DOHH2 (cell line): ENCODE data around the gene CACNG5.

Experiments used
- H3F3A ChIP-seq: fragments of 200-600 bp; sonication (generic), shearing (Covaris generic); 2 replicates; pipeline ENCODE4 v1.6.0; 2016; ENCODE audit warnings: antibody characterized with exemption, mild to moderate bottlenecking; ENCODE audit not compliant: control insufficient read depth, insufficient read depth
- H3K27ac ChIP-seq: fragments of 200-600 bp; sonication (generic); 2 replicates; pipeline ENCODE4 v1.5.1; 2014; ENCODE audit warnings: low read depth, mild to moderate bottlenecking, low read length, moderate library complexity
- H3K27me3 ChIP-seq: fragments of 200-600 bp; sonication (generic); 2 replicates; pipeline ENCODE4 v1.6.1; 2014; ENCODE audit warnings: mild to moderate bottlenecking, low read length, mixed read lengths; ENCODE audit not compliant: control insufficient read depth
- H3K36me3 ChIP-seq: fragments of 200-600 bp; sonication (generic); 2 replicates; pipeline ENCODE4 v1.6.1; 2014; ENCODE audit warnings: mild to moderate bottlenecking, low read length, moderate library complexity, mixed read lengths; ENCODE audit not compliant: control insufficient read depth
- H3K4me1 ChIP-seq: fragments of 200-600 bp; sonication (generic); 2 replicates; pipeline ENCODE4 v1.6.1; 2014; ENCODE audit warnings: mild to moderate bottlenecking, low read length, mixed read lengths; ENCODE audit not compliant: control insufficient read depth
- H3K4me2 ChIP-seq: fragments of 200-600 bp; sonication (generic); 2 replicates; pipeline ENCODE4 v1.6.0; 2014; ENCODE audit warnings: mild to moderate bottlenecking, low read length, moderate library complexity
- H3K4me3 ChIP-seq: fragments of 200-600 bp; sonication (generic); 2 replicates; pipeline ENCODE4 v1.5.1; 2014; ENCODE audit warnings: mild to moderate bottlenecking, low read length, mixed read lengths
- H3K79me2 ChIP-seq: fragments of 200-600 bp; sonication (generic); 2 replicates; pipeline ENCODE4 v1.6.1; 2014; ENCODE audit warnings: mild to moderate bottlenecking, low read length, mixed read lengths; ENCODE audit not compliant: control insufficient read depth
- H3K9me2 ChIP-seq: fragments of 200-600 bp; sonication (generic); replicated peaks from 2 replicates; pipeline ENCODE4 v1.6.1; 2014; ENCODE audit warnings: mild to moderate bottlenecking, low read length, mixed read lengths; ENCODE audit not compliant: control insufficient read depth
- H3K9me3 ChIP-seq: fragments of 200-600 bp; sonication (generic); 2 replicates; pipeline ENCODE4 v1.6.1; 2014; ENCODE audit warnings: antibody characterized with exemption, low read length, mixed read lengths; ENCODE audit not compliant: control insufficient read depth, insufficient read depth
- H4K20me1 ChIP-seq: fragments of 200-600 bp; sonication (generic); 2 replicates; pipeline ENCODE4 v1.6.0; 2014; ENCODE audit warnings: low read depth, mild to moderate bottlenecking, antibody characterized with exemption, low read length, moderate library complexity; ENCODE audit not compliant: control insufficient read depth, insufficient read depth
- CTCF ChIP-seq: fragments of 200-600 bp; sonication (generic); IDR thresholded peaks from one replicate; pipeline ENCODE4 v1.5.1; 2014; ENCODE audit warnings: antibody characterized with exemption, mild to moderate bottlenecking, low read depth, low read length; ENCODE audit not compliant: poor library complexity, severe bottlenecking
- EZH2phosphoT487 ChIP-seq: fragments of 200-600 bp; sonication (generic); IDR thresholded peaks from 2 replicates; pipeline ENCODE4 v1.6.1; 2017; ENCODE audit warnings: borderline replicate concordance, mild to moderate bottlenecking, antibody characterized with exemption, low read length, moderate library complexity, mixed read lengths

Gene CACNG5

GRCh38 chr17:66904760-66905624 lies 70.1 kb downstream of the CACNG5 start:
- no peaks in the 10 kb centered on the region for H3K9me3 ChIP-seq
- no peak for TF ChIP-seq EZH2phosphoT487
- TF ChIP-seq CTCF, result no peak
- H3K36me3 ChIP-seq, result no peaks in the 10 kb centered on the region
- no peaks in the 10 kb centered on the region for H3K79me2 ChIP-seq
- H4K20me1 ChIP-seq, result no peaks in the 10 kb centered on the region
- H3K4me3 ChIP-seq, result no peak overlapping the region
- peaks cover 14% of the 10 kb centered on the region for H3K4me1 ChIP-seq
- no peaks in the 10 kb centered on the region for H3K9me2 ChIP-seq
- no peak overlapping the region for H3K27ac ChIP-seq
- H3K4me2 ChIP-seq, result no peak overlapping the region
- no peaks in the 10 kb centered on the region for H3K27me3 ChIP-seq
- no peaks in the 10 kb centered on the region for H3F3A ChIP-seq

- Histone ChIP-seq H3K4me3 (peak overlapping the region; percentile 15; the same call in 1 of the 2 replicates), H3K9me3 (no peaks in the 10 kb centered on the region), H3K79me2 (no peaks in the 10 kb centered on the region), H4K20me1 (no peaks in the 10 kb centered on the region), H3K9me2 (no peaks in the 10 kb centered on the region), H3K4me1 (peaks cover 14% of the 10 kb centered on the region), H3K27ac (no peak overlapping the region), H3K4me2 (peak overlapping the region; percentile 42; the same call in 1 of the 2 replicates), H3F3A (no peaks in the 10 kb centered on the region), H3K27me3 (no peaks in the 10 kb centered on the region), H3K36me3 (no peaks in the 10 kb centered on the region)
- TF ChIP-seq CTCF, result peak; percentile 88
- TF ChIP-seq EZH2phosphoT487, result no peak
These were observed 71.7 kb downstream of the CACNG5 start for GRCh38 chr17:66906321-66907278.

- no peaks in the 10 kb centered on the region for H3K27me3 ChIP-seq
- no peaks in the 10 kb centered on the region for H3K9me3 ChIP-seq
- H3K79me2 ChIP-seq, result no peaks in the 10 kb centered on the region
- H3K4me2 ChIP-seq, result no peak overlapping the region
- TF ChIP-seq EZH2phosphoT487 (no peak), CTCF (no peak)
- peaks cover 5% of the 10 kb centered on the region for H3K4me1 ChIP-seq
- no peak overlapping the region for H3K4me3 ChIP-seq
- no peaks in the 10 kb centered on the region for H3K36me3 ChIP-seq
- no peak overlapping the region for H3K27ac ChIP-seq
- no peaks in the 10 kb centered on the region for H3F3A ChIP-seq
- H4K20me1 ChIP-seq, result no peaks in the 10 kb centered on the region
- no peaks in the 10 kb centered on the region for H3K9me2 ChIP-seq
These were observed 75.0 kb downstream of the CACNG5 start for GRCh38 chr17:66909804-66910373.
